GM23248 (cell line): ENCODE data around the gene SLC17A2. TPM values are rescaled to one million over a fixed set of nuclear protein-coding genes. Genes with fewer than 3 reads are reported as not detected.
A peak's percentile ranks its signal among the peaks of the same experiment; 100 is the strongest.

Experiments used
- DNase-seq: peaks from one replicate; pipeline ENCODE4 v3.0.0-alpha.2; 2015
- H2AFZ ChIP-seq: fragments of 200-600 bp; sonication (generic); 2 replicates; pipeline ENCODE4 v1.6.1; 2016; ENCODE audit warnings: antibody characterized with exemption
- H3F3A ChIP-seq: fragments of 200-600 bp; sonication (generic); 2 replicates; pipeline ENCODE4 v1.6.1; 2016; ENCODE audit warnings: mild to moderate bottlenecking, antibody characterized with exemption, mixed run types; ENCODE audit not compliant: insufficient read depth
- H3K27ac ChIP-seq: fragments of 200-600 bp; sonication (generic); 2 replicates; pipeline ENCODE4 v1.5.1; 2016; ENCODE audit warnings: mild to moderate bottlenecking
- H3K27me3 ChIP-seq: fragments of 200-600 bp; sonication (generic); replicated peaks from 2 replicates; pipeline ENCODE4 v1.6.1; 2016; ENCODE audit warnings: mild to moderate bottlenecking; ENCODE audit not compliant: insufficient read depth
- H3K36me3 ChIP-seq: fragments of 200-600 bp; sonication (generic); 2 replicates; pipeline ENCODE4 v1.6.1; 2016; ENCODE audit warnings: low read depth, mild to moderate bottlenecking
- H3K4me1 ChIP-seq: fragments of 200-600 bp; sonication (generic); 2 replicates; pipeline ENCODE4 v1.6.1; 2016; ENCODE audit warnings: mild to moderate bottlenecking; ENCODE audit not compliant: insufficient read depth
- H3K4me2 ChIP-seq: fragments of 200-600 bp; sonication (generic); one replicate; pipeline ENCODE4 v1.6.1; 2016; ENCODE audit warnings: mild to moderate bottlenecking; ENCODE audit not compliant: unreplicated experiment
- H3K4me3 ChIP-seq: fragments of 200-600 bp; sonication (generic); 2 replicates; pipeline ENCODE4 v1.5.1; 2016; ENCODE audit warnings: mild to moderate bottlenecking
- H3K79me2 ChIP-seq: fragments of 200-600 bp; sonication (generic); 2 replicates; pipeline ENCODE4 v1.6.1; 2016; ENCODE audit warnings: mild to moderate bottlenecking; ENCODE audit not compliant: insufficient read depth
- H3K9ac ChIP-seq: fragments of 200-600 bp; sonication (generic); 2 replicates; pipeline ENCODE4 v1.6.1; 2016; ENCODE audit warnings: mild to moderate bottlenecking
- H3K9me2 ChIP-seq: fragments of 200-600 bp; sonication (generic); 2 replicates; pipeline ENCODE4 v1.6.1; 2016; ENCODE audit warnings: mixed run types, mild to moderate bottlenecking, moderate library complexity; ENCODE audit not compliant: insufficient read depth
- H3K9me3 ChIP-seq: fragments of 200-600 bp; sonication (generic); one replicate; pipeline ENCODE4 v1.6.1; 2017; ENCODE audit warnings: low read depth
- H4K20me1 ChIP-seq: fragments of 200-600 bp; sonication (generic); 2 replicates; pipeline ENCODE4 v1.6.0; 2016; ENCODE audit not compliant: insufficient read depth
- EZH2 ChIP-seq: fragments of 200-600 bp; sonication (generic); IDR thresholded peaks from 2 replicates; pipeline ENCODE4 v1.6.1; 2018; ENCODE audit warnings: antibody characterized with exemption, mild to moderate bottlenecking; ENCODE audit not compliant: insufficient read depth, poor library complexity, severe bottlenecking
- EZH2phosphoT487 ChIP-seq: fragments of 200-600 bp; sonication (generic); IDR thresholded peaks from 2 replicates; pipeline ENCODE4 v1.6.1; 2018; ENCODE audit warnings: antibody characterized with exemption, moderate library complexity, mild to moderate bottlenecking, low read depth; ENCODE audit not compliant: insufficient read depth
- WGBS, 2 experiments: methylation state at CpG; one replicate each; pipeline ENCODE4 v1.1.6; 2015 to 2017; ENCODE audit warnings: low lambda C conversion rate in 2 of 2, low coverage in 1 of 2; ENCODE audit errors: missing lambda C conversion rate in 2 of 2; 5-methylcytosine and 5-hydroxymethylcytosine counted together
- in situ Hi-C: fragments of 300-500 bp; cut with MboI; formaldehyde crosslinking; loops from 2 replicates; pipeline ENCODE4 v1.15.0; 2020
- polyA plus RNA-seq: library from polyadenylated mRNA; unstranded; fragments of >200 nt; fragmentation: Nextera tagmentation; extraction: Ambion mirVana; gene quantifications from 2 replicates; pipeline ENCODE4 v1.2.1, GENCODE V29; 2016
- total RNA-seq: library from RNA; depleted of rRNA; stranded (reverse); fragments of >200 nt; shearing (Covaris generic); gene quantifications from 2 replicates; pipeline ENCODE4 v1.2.3, GENCODE V29; 2014

Gene SLC17A2
- total and polyA plus RNA-seq, 2 experiments from 2014 or later, result not detected

DNA sequence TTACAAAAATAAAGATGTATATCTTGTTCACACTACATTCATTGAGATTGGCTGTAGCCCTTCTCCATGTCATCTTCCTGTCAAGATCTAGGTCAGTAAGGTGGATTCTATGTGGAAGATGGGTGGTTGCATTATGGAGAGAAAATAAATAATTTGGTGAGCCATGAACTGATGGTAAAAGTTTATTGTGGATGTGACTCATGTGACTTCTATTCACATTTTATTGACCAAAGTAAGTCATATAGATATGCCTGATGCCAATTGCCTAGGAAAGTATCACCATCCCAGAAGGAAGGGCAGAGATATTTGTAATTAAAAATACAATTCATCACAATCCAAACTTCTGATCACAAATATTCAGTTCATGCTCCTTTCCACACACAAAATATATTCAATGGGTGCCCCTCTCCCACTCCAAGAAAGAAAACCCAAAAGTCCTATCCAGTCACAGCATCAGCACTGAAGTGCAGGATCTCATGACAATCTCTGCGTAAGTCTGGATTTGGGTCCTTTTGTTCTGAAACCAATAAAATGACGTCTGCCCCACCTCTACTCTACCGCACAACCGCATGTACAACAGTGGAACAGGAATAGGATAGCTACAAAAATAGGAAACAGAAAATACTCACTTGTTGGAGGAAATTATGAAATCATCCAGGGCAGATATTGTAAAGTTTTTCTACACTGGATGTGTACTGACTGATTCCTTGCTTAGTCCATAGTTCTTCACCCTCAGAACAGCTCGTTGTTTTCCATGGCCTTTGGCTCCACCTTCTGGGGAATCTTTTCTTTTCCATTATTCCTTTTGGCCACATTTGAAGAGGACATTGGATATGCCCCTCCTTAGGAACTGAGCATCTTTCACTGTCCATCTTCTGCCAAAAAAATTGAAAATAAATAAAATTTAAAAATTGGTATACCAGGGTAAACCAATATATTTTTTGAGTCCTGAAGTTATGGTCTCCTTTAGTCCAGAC lies 40.3 kb downstream of the SLC17A2 start:
- Histone ChIP-seq H3K9me3 (no peaks in the 10 kb centered on the region), H3K9ac (no peak overlapping the region), H3F3A (no peaks in the 10 kb centered on the region), H4K20me1 (no peaks in the 10 kb centered on the region), H3K36me3 (no peaks in the 10 kb centered on the region), H3K27me3 (no peaks in the 10 kb centered on the region), H2AFZ (no peak overlapping the region), H3K9me2 (no peaks in the 10 kb centered on the region), H3K4me2 (no peak overlapping the region), H3K4me3 (no peak overlapping the region), H3K4me1 (no peaks in the 10 kb centered on the region), H3K79me2 (no peaks in the 10 kb centered on the region), H3K27ac (no peak overlapping the region)
- in situ Hi-C loops, result no loop called here
- no peak for TF ChIP-seq EZH2phosphoT487
- peak; percentile 66 for DNase-seq
- 64 to 69% methylated on average over 5 of the region's 5 CpGs for WGBS, 2 experiments

DNA sequence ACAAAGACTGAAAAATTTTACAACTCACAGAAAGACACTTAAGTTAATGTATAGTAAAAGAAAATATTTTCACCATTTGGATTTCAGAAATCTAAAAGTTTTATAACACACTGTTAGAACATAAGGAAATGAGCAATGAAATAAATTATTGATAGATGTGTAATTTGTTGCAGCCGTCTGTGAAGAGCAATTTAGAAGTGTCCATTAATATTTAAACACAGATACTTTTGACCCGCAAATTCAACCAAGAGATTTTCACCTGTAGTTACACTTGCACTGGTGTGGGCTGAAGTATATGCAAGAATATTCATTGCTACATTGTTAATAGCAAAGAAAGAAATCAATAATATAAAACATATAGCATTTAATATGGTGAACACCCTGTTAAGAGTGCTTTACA lies 41.9 kb downstream of the SLC17A2 start:
- in situ Hi-C loops, result no loop called here
- Histone ChIP-seq H3K9ac (no peak overlapping the region), H3K36me3 (no peaks in the 10 kb centered on the region), H2AFZ (no peak overlapping the region), H3K27me3 (no peaks in the 10 kb centered on the region), H3K4me2 (no peak overlapping the region), H3K9me2 (no peaks in the 10 kb centered on the region), H3K27ac (no peak overlapping the region), H3K4me1 (0 out of 2 replicates have a peak, but pooled peaks cover 10% of the 10 kb centered on the region), H3K9me3 (no peaks in the 10 kb centered on the region), H3K79me2 (no peaks in the 10 kb centered on the region), H4K20me1 (no peaks in the 10 kb centered on the region), H3F3A (no peaks in the 10 kb centered on the region), H3K4me3 (no peak overlapping the region)
- TF ChIP-seq EZH2phosphoT487 (no peak), EZH2 (no peak)
- no peak for DNase-seq
- WGBS, 2 experiments, result 45 to 51% methylated on average over 2 of the region's 2 CpGs

- no peaks in the 10 kb centered on the region for H3K27me3 ChIP-seq
- in situ Hi-C loops, result no loop called here
Measured at GRCh38 chr6:25886066-25886465, 44.4 kb downstream of the SLC17A2 start.

DNA sequence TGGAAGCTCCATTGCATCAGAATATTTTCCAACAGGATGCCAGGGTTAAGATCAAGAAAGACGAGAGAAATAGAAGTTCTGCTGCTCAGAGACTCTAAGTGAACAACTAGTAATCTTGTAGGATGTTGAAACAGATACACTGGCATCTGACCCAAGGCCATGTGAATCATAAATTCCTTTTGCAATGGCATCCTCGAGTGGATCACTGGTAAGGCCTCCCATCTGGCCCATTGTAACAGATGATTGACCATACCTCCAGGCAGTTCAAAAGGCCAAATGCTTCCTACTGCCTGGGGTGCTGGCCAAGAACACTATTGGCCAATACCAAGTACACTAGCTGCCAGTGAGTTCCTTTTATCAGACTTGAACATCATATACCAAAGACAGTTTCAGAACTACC lies 46.5 kb downstream of the SLC17A2 start:
- Histone ChIP-seq H3K9me3 (no peaks in the 10 kb centered on the region), H3K27me3 (no peaks in the 10 kb centered on the region), H3K4me3 (no peak overlapping the region), H3F3A (no peaks in the 10 kb centered on the region), H3K4me1 (0 out of 2 replicates have a peak, but pooled peaks cover 12% of the 10 kb centered on the region), H3K79me2 (no peaks in the 10 kb centered on the region), H2AFZ (no peak overlapping the region), H3K4me2 (peak overlapping the region; percentile 6), H4K20me1 (no peaks in the 10 kb centered on the region), H3K36me3 (no peaks in the 10 kb centered on the region), H3K9me2 (no peaks in the 10 kb centered on the region), H3K9ac (no peak overlapping the region), H3K27ac (peak overlapping the region; percentile 28; the same call in 1 of the 2 replicates)
- TF ChIP-seq EZH2phosphoT487, result no peak
- no peak for TF ChIP-seq EZH2
- in situ Hi-C loops, result no loop called here
- peak; percentile 77 for DNase-seq
- 11 to 23% methylated on average over 2 of the region's 2 CpGs for whole genome bisulfite sequencing, 2 experiments

More at GRCh38 chr6:25886066-25886465, 44.4 kb downstream of the SLC17A2 start:
- Histone ChIP-seq H3K36me3 (no peaks in the 10 kb centered on the region), H3K9ac (no peak overlapping the region), H3K4me1 (0 out of 2 replicates have a peak, but pooled peaks cover 12% of the 10 kb centered on the region), H3K79me2 (no peaks in the 10 kb centered on the region), H3K4me3 (no peak overlapping the region), H3K27ac (no peak overlapping the region), H2AFZ (no peak overlapping the region), H3K4me2 (no peak overlapping the region), H3K9me2 (no peaks in the 10 kb centered on the region), H3F3A (no peaks in the 10 kb centered on the region), H3K9me3 (no peaks in the 10 kb centered on the region), H4K20me1 (no peaks in the 10 kb centered on the region)
- WGBS, 2 experiments, result 82 to 88% methylated on average over 2 of the region's 2 CpGs
- TF ChIP-seq EZH2phosphoT487, result no peak
- TF ChIP-seq EZH2, result no peak
- no peak for DNase-seq
